Cardiac fibroblast (primary cell): ENCODE results near the gene RBBP4.

Source experiments
- DNase-seq, 2 donors: peaks; one replicate each; pipeline versions ENCODE4 v3.0.0 to v3.0.0-alpha.2; 2010; ENCODE audit warnings: low read depth in 2 of 2
- H3K4me3 ChIP-seq, 2 donors: replicated peaks in 1 of 2; 1 replicate in 1 of 2; 2 replicates in 1 of 2; pipeline ENCODE4 v1.5.1; 2011; ENCODE audit warnings: low read depth in 2 of 2, low read length in 2 of 2, mild to moderate bottlenecking in 2 of 2, moderate library complexity in 1 of 2
- TF ChIP-seq, protein P1 (sequence below): IDR thresholded peaks from one replicate; pipeline ENCODE4 v1.5.1; 2011; ENCODE audit warnings: low read depth, mild to moderate bottlenecking, low read length, inconsistent platforms

The RBBP4 gene

GRCh38 chr1:32650752-32651460 is at the start of gene RBBP4:
RBBP4 (plus strand) TSS chr1:32651208; CDS start chr1:32651307, 99 bp downstream.
- TF ChIP-seq, protein P1, sequence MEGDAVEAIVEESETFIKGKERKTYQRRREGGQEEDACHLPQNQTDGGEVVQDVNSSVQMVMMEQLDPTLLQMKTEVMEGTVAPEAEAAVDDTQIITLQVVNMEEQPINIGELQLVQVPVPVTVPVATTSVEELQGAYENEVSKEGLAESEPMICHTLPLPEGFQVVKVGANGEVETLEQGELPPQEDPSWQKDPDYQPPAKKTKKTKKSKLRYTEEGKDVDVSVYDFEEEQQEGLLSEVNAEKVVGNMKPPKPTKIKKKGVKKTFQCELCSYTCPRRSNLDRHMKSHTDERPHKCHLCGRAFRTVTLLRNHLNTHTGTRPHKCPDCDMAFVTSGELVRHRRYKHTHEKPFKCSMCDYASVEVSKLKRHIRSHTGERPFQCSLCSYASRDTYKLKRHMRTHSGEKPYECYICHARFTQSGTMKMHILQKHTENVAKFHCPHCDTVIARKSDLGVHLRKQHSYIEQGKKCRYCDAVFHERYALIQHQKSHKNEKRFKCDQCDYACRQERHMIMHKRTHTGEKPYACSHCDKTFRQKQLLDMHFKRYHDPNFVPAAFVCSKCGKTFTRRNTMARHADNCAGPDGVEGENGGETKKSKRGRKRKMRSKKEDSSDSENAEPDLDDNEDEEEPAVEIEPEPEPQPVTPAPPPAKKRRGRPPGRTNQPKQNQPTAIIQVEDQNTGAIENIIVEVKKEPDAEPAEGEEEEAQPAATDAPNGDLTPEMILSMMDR = no peak
- H3K4me3 ChIP-seq = peak within 1 kb of the TSS; percentile 77 to 83
- DNase-seq = peak; percentile 97 to 99

GRCh38 chr1:32605711-32606424 is 45.1 kb upstream of the RBBP4 start:
- DNase-seq = no peak
- TF ChIP-seq, protein P1 = no peak
- no peak overlapping the region for H3K4me3 ChIP-seq

DNA sequence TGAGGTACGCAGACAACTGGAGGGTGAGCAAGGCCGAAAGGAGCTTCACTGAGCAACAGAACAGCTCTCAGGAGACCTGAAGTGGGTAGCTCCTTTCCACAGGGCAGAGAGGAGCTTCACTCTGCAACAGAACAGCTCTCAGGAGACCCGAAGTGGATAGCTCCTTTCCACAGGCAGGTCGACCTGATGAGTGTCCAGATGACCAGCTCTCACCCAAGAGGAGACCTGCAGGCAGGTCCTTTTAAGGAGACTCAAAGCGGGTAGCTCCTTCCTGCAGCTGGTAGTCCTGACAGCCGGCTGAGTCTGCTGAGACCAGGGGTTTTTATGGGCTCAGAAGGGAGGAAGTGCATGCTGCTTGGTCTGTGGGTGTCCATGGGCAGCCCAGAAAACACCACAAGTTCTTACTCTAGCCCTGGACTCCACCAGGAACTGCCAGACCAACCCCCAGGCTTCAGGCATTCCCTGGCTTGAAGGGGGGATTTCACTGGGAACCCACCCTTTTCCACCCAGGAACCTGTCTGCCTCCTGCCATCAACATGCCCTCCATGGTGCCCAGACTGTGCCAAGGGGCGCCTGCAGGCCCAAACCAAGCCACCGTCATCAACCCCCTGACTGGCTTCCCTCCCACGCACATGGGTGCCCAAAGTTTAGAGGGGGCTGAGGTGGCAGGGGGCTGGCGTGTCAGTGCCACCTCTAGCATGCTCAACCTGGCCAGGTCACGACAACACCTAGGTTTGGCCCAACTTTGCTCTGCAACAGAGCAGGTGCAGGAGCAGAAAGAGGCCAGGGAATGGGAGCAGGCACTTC is 44.2 kb upstream of the RBBP4 start:
- no peak overlapping the region for H3K4me3 ChIP-seq
- no peak for DNase-seq
- TF ChIP-seq, protein P1 = no peak

DNA sequence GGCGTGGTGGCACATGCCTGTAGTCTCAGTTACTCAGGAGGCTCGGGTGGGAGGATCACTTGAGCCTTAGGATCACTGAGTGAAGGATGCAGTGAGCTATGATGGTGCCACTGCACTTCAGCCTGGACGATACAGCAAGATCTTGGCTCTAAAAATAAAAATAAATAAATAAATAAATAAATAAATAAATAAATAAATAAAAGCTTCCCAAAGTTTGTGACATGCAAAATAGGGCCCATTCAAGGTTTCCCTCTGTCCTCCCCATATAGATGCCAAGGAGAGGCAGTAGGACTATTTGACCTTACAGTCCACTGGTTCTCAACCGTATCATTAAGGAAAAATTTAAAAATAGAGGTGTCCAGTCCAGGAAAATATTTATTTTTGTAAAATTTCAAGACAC is 41.8 kb upstream of the RBBP4 start:
- no peak for DNase-seq
- TF ChIP-seq, protein P1 = no peak

DNA sequence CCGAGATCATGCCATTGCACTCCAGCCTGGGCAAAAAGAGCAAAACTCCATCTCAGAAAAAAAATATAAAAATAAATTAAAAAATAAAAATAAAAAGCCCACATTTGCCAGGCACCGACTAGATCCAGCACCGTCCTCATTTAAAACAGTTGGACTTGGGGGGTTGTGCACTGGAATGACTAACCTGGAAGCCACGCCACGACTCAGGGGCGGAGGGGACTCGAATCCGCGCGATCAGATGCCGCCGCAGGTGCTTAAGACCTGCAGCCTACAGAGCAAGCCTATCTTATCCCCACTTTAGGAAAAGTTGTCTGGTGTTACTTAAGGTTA is 39.2 kb upstream of the RBBP4 start:
- TF ChIP-seq, protein P1 = no peak
- peak overlapping the region; percentile 54 to 60 for H3K4me3 ChIP-seq
- no peak for DNase-seq

More for the DNA sequence above, 41.8 kb upstream of the RBBP4 start:
- H3K4me3 ChIP-seq = no peak overlapping the region

GRCh38 chr1:32612189-32612881 is 38.7 kb upstream of the RBBP4 start:
- TF ChIP-seq, protein P1 = peak; percentile 27
- H3K4me3 ChIP-seq = peak overlapping the region; percentile 54 to 60
- DNase-seq = peak; percentile 76 to 78
